ENCODE measurements around the gene NRXN3.

NRXN3 gene

DNA sequence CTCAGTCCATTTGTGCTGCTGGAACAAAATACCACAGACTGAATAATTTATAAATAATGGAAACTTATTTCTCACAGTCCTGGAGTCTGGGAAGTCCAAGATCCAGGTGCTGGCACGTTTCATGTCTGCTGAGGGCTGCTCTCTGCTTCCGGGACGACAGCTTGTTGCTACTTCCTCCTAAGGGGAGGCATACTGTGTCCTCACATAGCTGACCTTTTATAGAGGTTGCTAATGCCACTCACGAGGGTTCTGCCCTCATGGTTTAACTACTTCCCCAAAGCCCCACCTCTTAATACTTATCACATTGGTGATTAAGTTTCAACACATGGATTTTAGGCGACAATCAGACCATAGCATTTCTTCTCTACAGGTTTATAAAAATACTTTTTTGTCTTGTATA is 411.1 kb downstream of the NRXN3 start:
- DNase-seq (ENCODE audit: low spot score): no peak
- TF ChIP-seq, protein P1, sequence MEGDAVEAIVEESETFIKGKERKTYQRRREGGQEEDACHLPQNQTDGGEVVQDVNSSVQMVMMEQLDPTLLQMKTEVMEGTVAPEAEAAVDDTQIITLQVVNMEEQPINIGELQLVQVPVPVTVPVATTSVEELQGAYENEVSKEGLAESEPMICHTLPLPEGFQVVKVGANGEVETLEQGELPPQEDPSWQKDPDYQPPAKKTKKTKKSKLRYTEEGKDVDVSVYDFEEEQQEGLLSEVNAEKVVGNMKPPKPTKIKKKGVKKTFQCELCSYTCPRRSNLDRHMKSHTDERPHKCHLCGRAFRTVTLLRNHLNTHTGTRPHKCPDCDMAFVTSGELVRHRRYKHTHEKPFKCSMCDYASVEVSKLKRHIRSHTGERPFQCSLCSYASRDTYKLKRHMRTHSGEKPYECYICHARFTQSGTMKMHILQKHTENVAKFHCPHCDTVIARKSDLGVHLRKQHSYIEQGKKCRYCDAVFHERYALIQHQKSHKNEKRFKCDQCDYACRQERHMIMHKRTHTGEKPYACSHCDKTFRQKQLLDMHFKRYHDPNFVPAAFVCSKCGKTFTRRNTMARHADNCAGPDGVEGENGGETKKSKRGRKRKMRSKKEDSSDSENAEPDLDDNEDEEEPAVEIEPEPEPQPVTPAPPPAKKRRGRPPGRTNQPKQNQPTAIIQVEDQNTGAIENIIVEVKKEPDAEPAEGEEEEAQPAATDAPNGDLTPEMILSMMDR (IDR thresholded peaks at IDR 0.05; ENCODE audit: borderline replicate concordance, control extremely low read depth, extremely low read depth, insufficient read depth, missing control alignments): no peak
- in situ Hi-C loops (cut with MboI; ENCODE audit: low sequenced_read_pairs, unreplicated experiment): no loop called here

DNA sequence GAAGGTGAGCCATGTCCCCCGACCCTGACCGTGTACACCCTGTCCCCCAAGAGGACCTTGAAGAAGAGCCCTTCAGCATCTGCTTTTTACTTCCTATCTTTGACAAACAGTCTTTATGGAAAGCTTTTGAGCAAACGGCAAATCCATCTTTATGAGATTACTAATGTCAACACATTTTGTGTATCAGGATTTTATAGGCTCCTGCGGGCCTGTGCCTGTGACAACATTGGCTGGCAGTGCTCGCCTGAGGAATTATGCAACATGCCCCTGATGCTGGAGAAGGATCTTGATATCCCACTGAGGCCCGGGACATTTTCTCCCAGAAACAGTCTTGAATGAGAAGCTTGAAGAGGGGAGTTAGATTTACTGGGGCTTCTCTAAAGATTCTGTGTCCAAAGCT is 416.5 kb downstream of the NRXN3 start:
- in situ Hi-C loops (cut with MboI; ENCODE audit: low sequenced_read_pairs, unreplicated experiment): no loop called here
- TF ChIP-seq, protein P1 (IDR thresholded peaks at IDR 0.05; ENCODE audit: borderline replicate concordance, control extremely low read depth, extremely low read depth, insufficient read depth, missing control alignments): no peak
- no peak for DNase-seq (ENCODE audit: low spot score)

DNA sequence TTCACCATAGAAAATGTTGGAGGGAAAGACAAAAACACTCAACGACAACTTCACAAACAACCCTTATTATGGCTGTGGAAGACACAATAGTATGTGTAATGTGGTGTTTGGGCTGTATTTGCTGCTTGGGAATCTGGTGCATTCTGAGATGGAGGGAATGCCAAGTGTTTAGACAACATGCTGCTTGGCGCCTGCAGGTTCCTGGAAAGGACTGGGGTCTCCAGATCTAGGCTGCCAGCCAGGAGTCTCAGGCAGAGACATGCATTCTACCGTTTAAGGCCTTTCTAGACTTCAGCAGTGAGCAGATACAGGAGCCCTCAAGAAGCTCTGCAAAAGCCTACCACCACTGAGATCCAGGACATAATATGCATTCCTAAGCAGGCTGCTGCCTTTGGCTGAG is 418.7 kb downstream of the NRXN3 start:
- DNase-seq (ENCODE audit: low spot score): no peak
- TF ChIP-seq, protein P1 (IDR thresholded peaks at IDR 0.05; ENCODE audit: borderline replicate concordance, control extremely low read depth, extremely low read depth, insufficient read depth, missing control alignments): no peak
- in situ Hi-C loops (cut with MboI; ENCODE audit: low sequenced_read_pairs, unreplicated experiment): no loop called here

DNA sequence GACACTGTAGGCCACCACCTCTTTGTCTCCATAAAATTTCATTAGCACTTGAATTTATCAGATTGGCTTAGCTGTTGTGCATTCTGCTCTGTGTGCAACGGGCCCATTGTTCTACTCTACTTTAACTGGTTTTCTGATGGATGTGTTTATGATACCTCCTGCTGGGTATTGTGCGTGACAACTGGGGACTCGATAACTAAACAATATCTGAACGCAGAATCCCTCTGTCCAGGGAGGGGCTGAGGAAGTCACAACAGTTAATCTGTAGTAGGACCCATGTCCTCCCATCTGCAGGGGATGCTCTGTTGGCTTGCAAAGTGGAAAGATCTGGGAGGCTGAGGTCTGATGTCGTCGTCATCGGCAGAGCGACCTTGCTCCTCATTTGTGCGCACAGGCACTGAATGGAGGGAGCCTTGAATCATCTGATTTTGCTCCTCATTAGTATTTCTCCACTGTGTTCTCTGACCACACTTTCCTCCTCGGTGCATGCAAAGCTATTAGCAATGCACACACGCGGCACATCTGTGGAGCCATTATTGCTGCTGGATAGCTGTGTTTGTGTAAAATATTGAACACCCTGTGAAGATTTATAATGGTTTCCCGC is 422.5 kb downstream of the NRXN3 start:
- in situ Hi-C loops (cut with MboI; ENCODE audit: low sequenced_read_pairs, unreplicated experiment): no loop called here
- no peak for DNase-seq (ENCODE audit: low spot score)
- TF ChIP-seq, protein P1 (IDR thresholded peaks at IDR 0.05; ENCODE audit: borderline replicate concordance, control extremely low read depth, extremely low read depth, insufficient read depth, missing control alignments): no peak

DNA sequence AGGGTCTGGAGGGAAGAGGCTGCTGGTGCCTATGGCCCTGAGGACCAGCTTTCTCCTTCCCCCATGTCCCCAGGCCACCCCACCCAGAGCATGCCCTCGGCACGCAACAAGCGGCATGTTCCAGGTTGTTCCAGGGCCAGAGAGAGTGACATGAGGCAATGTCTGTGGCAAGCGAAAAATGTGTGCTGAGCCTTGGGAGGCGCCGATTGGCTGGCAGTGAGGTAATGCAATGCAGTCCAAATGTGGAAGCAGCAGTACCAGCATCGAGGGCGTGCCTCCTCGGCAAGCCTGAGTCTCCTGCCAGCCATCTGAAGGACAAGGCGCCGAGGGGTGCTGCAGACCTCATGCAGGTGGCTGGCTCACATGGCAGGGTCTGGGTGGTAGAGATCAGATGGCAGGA is 423.8 kb downstream of the NRXN3 start:
- TF ChIP-seq, protein P1 (IDR thresholded peaks at IDR 0.05; ENCODE audit: borderline replicate concordance, control extremely low read depth, extremely low read depth, insufficient read depth, missing control alignments): no peak
- no peak for DNase-seq (ENCODE audit: low spot score)
- in situ Hi-C loops (cut with MboI; ENCODE audit: low sequenced_read_pairs, unreplicated experiment): no loop called here

DNA sequence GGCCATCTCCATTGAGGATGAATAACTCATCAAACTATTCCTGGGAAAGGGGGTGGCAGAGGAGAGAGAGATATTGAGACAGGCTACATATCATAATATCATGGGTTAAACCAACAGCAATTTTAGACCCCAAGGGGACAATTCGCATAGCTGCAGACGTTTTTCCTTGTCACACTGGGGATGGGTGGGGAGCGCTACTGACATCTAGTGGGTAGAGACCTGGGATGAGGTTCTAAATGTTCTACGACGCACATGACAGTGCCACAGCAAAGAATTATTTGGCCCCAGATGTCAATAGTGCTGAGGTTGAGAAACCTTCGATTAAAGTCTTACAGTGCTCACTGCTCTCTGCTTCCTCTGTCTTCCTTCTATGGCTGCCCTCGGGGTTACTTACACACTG is 425.6 kb downstream of the NRXN3 start:
- in situ Hi-C loops (cut with MboI; ENCODE audit: low sequenced_read_pairs, unreplicated experiment): no loop called here
- DNase-seq (ENCODE audit: low spot score): no peak
- TF ChIP-seq, protein P1 (IDR thresholded peaks at IDR 0.05; ENCODE audit: borderline replicate concordance, control extremely low read depth, extremely low read depth, insufficient read depth, missing control alignments): no peak
